Stimulated activated CD4-positive, alpha-beta T cell treated with anti-CD3 and anti-CD28 coated beads, Interleukin-1b, Interleukin-23, amount 100 ng/mL, for 24 hours (primary cell): ENCODE measurements around the gene PXMP2.
"Not testable (repeated sequence)": the region's sequence is repeated elsewhere in the genome, so short reads cannot be mapped to it uniquely, and the experiment has no call there.

Experiments
- DNase-seq, 4 experiments: peaks; one replicate each; pipeline ENCODE4 v3.0.0-alpha.2; 2020; ENCODE audit warnings: low read depth in 4 of 4, low spot score in 1 of 4

Gene PXMP2

DNA sequence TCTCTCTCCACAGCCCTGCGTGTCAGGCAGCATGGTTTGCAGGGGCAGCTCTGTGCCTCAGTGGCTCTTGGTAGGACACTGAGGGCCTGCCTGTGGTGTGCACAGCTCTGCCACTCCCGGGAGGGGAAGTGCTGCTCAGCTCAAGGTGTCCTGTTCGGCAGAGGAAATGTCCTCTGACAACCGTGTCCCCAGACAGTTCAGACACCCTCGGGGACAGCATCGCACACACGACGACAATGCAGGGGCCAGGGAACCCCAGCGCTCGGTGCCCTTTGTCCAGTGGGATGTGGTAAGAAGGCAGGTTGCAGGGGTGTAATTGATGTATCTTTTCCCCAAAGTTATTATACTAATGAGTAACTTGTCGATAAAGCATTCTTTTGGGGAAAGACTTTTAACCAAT, 60.0 kb downstream of the PXMP2 start:
- DNase-seq, result no peak

DNA sequence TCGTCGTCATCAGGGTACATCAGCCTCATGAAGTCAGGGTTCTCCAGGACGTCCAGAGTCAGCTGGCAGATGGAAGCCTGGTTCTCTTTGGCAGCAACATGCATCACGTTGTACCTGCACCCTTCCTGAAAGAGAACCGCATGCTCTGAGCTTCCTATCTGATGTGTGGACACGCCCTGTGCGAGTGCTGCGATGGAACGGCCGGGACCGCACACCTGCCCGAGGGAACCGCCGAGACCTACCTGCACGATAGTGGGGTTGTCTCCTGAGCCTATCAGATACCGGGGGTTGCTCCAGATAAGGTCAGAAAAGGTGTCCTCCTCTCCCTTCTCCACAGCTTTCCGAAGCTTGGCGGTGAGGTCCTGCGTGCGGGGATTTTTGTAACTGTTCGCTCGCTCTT, 60.5 kb downstream of the PXMP2 start:
- no peak for DNase-seq

DNA sequence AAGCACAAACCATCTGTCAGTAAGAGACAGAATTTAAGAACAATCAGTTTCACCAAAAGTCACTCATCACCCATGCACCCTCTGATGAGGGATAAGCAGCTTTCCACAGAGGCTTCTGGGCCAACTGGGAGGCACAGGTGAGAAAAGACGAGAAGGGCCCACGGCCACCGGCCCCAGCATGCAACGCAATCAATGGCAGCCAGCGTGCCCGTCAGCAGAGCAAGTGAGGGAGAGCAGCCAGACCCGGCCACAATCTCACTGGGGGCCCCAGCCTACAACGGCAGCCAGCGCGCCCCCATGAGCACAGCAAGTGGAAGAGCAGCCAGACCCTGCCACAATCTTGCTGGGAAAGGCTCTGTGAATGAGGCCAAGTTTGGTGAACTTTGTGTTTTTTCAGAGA, 60.9 kb downstream of the PXMP2 start:
- DNase-seq, result no peak

DNA sequence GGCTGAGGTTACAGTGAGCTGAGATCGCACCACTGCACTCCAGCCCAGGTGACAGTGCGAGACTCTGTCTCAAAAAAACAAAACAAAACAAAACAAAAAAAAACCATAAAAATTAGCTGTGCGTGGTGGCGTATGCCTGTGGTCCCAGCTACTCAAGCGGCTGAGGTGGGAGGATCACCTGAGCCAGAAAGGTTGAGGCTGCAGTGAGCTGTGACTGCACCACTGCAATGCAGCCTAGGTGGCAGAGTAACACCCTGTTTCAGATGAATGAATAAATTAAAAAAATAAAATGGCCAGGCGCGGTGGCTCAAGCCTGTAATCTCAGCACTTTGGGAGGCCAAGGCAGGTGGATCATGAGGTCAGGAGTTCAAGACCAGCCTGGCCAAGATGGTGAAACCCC, 66.3 kb downstream of the PXMP2 start:
- not testable (repeated sequence) for DNase-seq

DNA sequence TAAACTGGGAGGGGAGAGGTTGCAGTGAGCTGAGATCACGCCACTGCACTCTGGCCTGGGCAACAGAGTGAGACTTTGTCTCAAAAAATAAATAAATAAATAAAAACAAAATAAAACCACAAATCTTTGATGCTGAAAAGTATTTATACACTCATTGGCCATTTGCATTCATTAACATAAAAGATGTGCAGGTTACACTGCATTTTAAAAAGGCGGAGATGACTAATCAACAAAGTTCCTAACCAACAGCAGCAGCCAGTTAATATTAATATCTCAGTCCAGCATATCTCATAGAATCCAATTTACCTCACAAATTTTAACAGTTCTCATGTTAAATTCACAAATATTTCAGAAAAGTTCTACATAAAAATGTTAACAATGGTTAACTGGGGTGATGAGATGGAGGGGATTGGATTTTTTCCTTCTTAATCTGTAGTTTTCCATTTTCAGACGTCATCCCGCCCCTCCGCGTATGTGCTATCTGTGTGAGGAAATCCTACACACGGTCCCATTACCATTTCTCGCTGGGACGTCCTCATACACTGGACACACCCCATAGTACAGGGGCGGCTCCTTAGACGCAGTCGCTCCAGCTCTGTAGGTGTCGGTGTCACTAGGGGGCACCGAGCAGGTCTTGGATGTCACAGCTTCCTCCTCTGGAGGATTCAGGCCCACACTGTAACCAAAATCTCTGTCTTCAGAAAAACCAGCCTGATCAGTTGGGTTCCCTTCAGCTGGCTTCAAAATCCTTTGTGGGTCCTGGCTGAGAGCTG, 67.0 kb downstream of the PXMP2 start:
- DNase-seq, result no peak
